HG03469 (cell line): ENCODE data around the gene RGS6.

ENCODE experiments used
- ATAC-seq: cut with Tn5 transposase; IDR thresholded peaks from one replicate; pipeline ENCODE4 v1.9.1; 2021; ENCODE audit warnings: mild to moderate bottlenecking, moderate library complexity, moderate number of reproducible peaks; ENCODE audit not compliant: unreplicated experiment

Gene RGS6

GRCh38 chr14:72063761-72064282 lies 131.6 kb downstream of the RGS6 start:
- ATAC-seq = no peak

- no peak for ATAC-seq
Measured at GRCh38 chr14:72064501-72064900, 132.3 kb downstream of the RGS6 start.

- ATAC-seq = no peak
Measured at GRCh38 chr14:72070458-72070857, 138.2 kb downstream of the RGS6 start.

- no peak for ATAC-seq
Measured at GRCh38 chr14:72075649-72076334, 143.6 kb downstream of the RGS6 start.

- no peak for ATAC-seq
Measured at GRCh38 chr14:72081137-72081536, 148.9 kb downstream of the RGS6 start.

GRCh38 chr14:72084935-72085334 lies 152.7 kb downstream of the RGS6 start:
- ATAC-seq = no peak

GRCh38 chr14:72089625-72090024 lies 157.4 kb downstream of the RGS6 start:
- no peak for ATAC-seq

- no peak for ATAC-seq
Measured at GRCh38 chr14:72094844-72095582, 162.8 kb downstream of the RGS6 start.

- no peak for ATAC-seq
Measured at GRCh38 chr14:72097173-72097783, 165.0 kb downstream of the RGS6 start.

- ATAC-seq = no peak
Measured at GRCh38 chr14:72098210-72098609, 166.0 kb downstream of the RGS6 start.

- ATAC-seq = no peak
Measured at GRCh38 chr14:72099566-72099965, 167.3 kb downstream of the RGS6 start.

GRCh38 chr14:72104011-72104613 lies 171.9 kb downstream of the RGS6 start:
- ATAC-seq = no peak

GRCh38 chr14:72111911-72112310 lies 179.7 kb downstream of the RGS6 start:
- no peak for ATAC-seq

GRCh38 chr14:72118841-72119240 lies 186.6 kb downstream of the RGS6 start:
- no peak for ATAC-seq

GRCh38 chr14:72120315-72120714 lies 188.1 kb downstream of the RGS6 start:
- ATAC-seq = no peak

- ATAC-seq = no peak
Measured at GRCh38 chr14:72123755-72124154, 191.5 kb downstream of the RGS6 start.

GRCh38 chr14:72124171-72124570 lies 191.9 kb downstream of the RGS6 start:
- ATAC-seq = no peak

GRCh38 chr14:72126091-72126490 lies 193.9 kb downstream of the RGS6 start:
- no peak for ATAC-seq

GRCh38 chr14:72126561-72126960 lies 194.3 kb downstream of the RGS6 start:
- no peak for ATAC-seq

- no peak for ATAC-seq
Measured at GRCh38 chr14:72128629-72129028, 196.4 kb downstream of the RGS6 start.

- no peak for ATAC-seq
Measured at GRCh38 chr14:72129291-72129690, 197.1 kb downstream of the RGS6 start.
